ENCODE results near the gene NRM. TPM values are rescaled to one million over a fixed set of nuclear protein-coding genes. Genes with fewer than 3 reads are reported as not detected.

The NRM gene
- total and polyA plus RNA-seq, 2 of the 13 experiments (the other 11 are each of a cell fraction or from before 2014, with no cell fraction given) = 12.5 to 16.0 TPM

GRCh38 chr6:30686009-30686907, 4.5 kb downstream of the NRM start, which contains the start of gene PPP1R18 (continued):
- TF ChIP-seq ZNF609 (CRISPR knock-in tag; IDR thresholded peaks at IDR 0.05; ENCODE audit: borderline replicate concordance) (0 out of 2 replicates have a peak, but pooled peaks have one; percentile 42), HNRNPH1 (optimal IDR thresholded peaks at IDR 0.05; ENCODE audit: low read depth, low read length) (no peak), ZNF562 (CRISPR knock-in tag; IDR thresholded peaks at IDR 0.05; ENCODE audit: borderline replicate concordance) (no peak), TBX2 (CRISPR knock-in tag; IDR thresholded peaks at IDR 0.05; ENCODE audit: borderline replicate concordance) (0 out of 2 replicates have a peak, but pooled peaks have one; percentile 10), TEF (CRISPR knock-in tag; IDR thresholded peaks at IDR 0.05) (no peak), SALL2 (CRISPR knock-in tag; IDR thresholded peaks at IDR 0.05) (0 out of 2 replicates have a peak, but pooled peaks have one; percentile 25), ZSCAN31 (CRISPR knock-in tag; IDR thresholded peaks at IDR 0.05; ENCODE audit: low read depth) (no peak), ZBTB40 (IDR thresholded peaks at IDR 0.05) (no peak), ZBTB40 (CRISPR knock-in tag; IDR thresholded peaks at IDR 0.05) (no peak), AGO2 (optimal IDR thresholded peaks at IDR 0.05; ENCODE audit: low read depth, low read length) (no peak)

Data from HepG2 (cell line).